Measurements from ENCODE around the gene CBX3. TPM values are rescaled to one million over a fixed set of nuclear protein-coding genes. Genes with fewer than 3 reads are reported as not detected.

CBX3 gene
- total and polyA plus RNA-seq, 2 experiments from 2014 or later: 236 to 249 TPM

GRCh38 chr7:26171601-26172000 lies 29.9 kb upstream of the CBX3 start (continued):
- TF ChIP-seq POLR2AphosphoS5 (IDR thresholded peaks at IDR 0.05; ENCODE audit: low read depth) (no peak), CREB1 (CRISPR knock-in tag; IDR thresholded peaks at IDR 0.05; ENCODE audit: low read depth) (no peak)

GRCh38 chr7:26172048-26172447 lies 29.5 kb upstream of the CBX3 start:
- no peaks in the 10 kb centered on the region for H3K27me3 Mint-ChIP-seq (ENCODE audit: insufficient read depth, low read depth, poor library complexity)
- H3K4me1 Mint-ChIP-seq: peaks cover 29% of the 10 kb centered on the region
- Histone ChIP-seq H3K9me2 (ENCODE audit: insufficient read depth) (no peaks in the 10 kb centered on the region), H4K20me1 (replicated peaks; ENCODE audit: insufficient read depth) (peaks cover 33% of the 10 kb centered on the region), H3K36me3 (ENCODE audit: insufficient read depth) (peaks cover 14% of the 10 kb centered on the region), H3K79me2 (replicated peaks; ENCODE audit: insufficient read depth) (peaks cover 92% of the 10 kb centered on the region), H3K27me3 (ENCODE audit: insufficient read depth) (no peaks in the 10 kb centered on the region), H3K4me1 (ENCODE audit: insufficient read depth) (peaks cover 20% of the 10 kb centered on the region), H3K4me3 (no peak overlapping the region), H3F3A (replicated peaks; ENCODE audit: low read depth) (no peaks in the 10 kb centered on the region), H3K4me2 (no peak overlapping the region), H2AFZ (no peak overlapping the region), H3K27ac (ENCODE audit: low read depth) (no peak overlapping the region)
- DNase-seq (ENCODE audit: low spot score): no peak
- peaks cover 77% of the 10 kb centered on the region for H3K36me3 Mint-ChIP-seq (ENCODE audit: low read depth)
- no peak for ATAC-seq
- no peak overlapping the region for H3K4me3 Mint-ChIP-seq
- H3K27ac Mint-ChIP-seq: no peak overlapping the region
- no peak for TF ChIP-seq CREB1 (CRISPR knock-in tag; IDR thresholded peaks at IDR 0.05; ENCODE audit: low read depth)
- TF ChIP-seq REST (IDR thresholded peaks at IDR 0.05; ENCODE audit: unreplicated experiment): no peak
- no peak for TF ChIP-seq NANOG (IDR thresholded peaks at IDR 0.05; ENCODE audit: borderline replicate concordance)
- no peak for TF ChIP-seq EZH2phosphoT487 (IDR thresholded peaks at IDR 0.05; ENCODE audit: unreplicated experiment)
- TF ChIP-seq EZH2 (IDR thresholded peaks at IDR 0.05; ENCODE audit: low read depth, unreplicated experiment): no peak
- TF ChIP-seq ZNF462 (CRISPR knock-in tag; IDR thresholded peaks at IDR 0.05): no peak
- no peak for TF ChIP-seq JUNB (IDR thresholded peaks at IDR 0.05; ENCODE audit: unreplicated experiment)
- no peak for TF ChIP-seq ETS1 (IDR thresholded peaks at IDR 0.05)
- TF ChIP-seq STAT1 (IDR thresholded peaks at IDR 0.05; ENCODE audit: unreplicated experiment): no peak
- TF ChIP-seq ZNF331 (CRISPR knock-in tag; IDR thresholded peaks at IDR 0.05; ENCODE audit: low read depth): no peak
- no peak for TF ChIP-seq ZNF114 (CRISPR knock-in tag; IDR thresholded peaks at IDR 0.05)
- no peak for TF ChIP-seq POLR2AphosphoS5 (IDR thresholded peaks at IDR 0.05; ENCODE audit: low read depth)
- no peak for TF ChIP-seq CTCF (conservative IDR thresholded peaks at IDR 0.05; ENCODE audit: low read depth in 2 of 2)
- peaks cover 34% of the 10 kb centered on the region for H3K9me3 Mint-ChIP-seq

Data from GM23338 (cell line).